ENCODE measurements around the gene LSM3.
"Not testable (repeated sequence)": the region's sequence is repeated elsewhere in the genome, so short reads cannot be mapped to it uniquely, and the experiment has no call there.

The LSM3 gene

DNA sequence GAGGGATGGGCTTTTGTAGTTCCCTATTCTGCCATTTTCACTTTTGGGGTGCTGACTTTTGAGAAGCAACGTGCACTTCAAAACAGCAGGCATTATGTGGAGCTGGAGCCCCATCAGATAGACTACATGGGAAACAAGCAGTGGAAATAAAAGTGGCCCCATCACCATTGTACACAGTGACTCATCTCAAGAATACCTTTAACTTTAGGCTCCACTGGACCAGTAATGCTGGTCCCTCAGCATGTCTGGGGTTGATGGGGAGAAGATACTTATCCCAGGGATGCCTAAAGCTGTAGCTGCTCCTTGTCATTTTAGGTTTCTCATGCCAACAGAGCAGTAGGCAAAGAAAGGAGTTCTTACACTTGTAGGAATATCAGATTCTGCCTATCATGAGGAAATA is 45.0 kb downstream of the LSM3 start:
- DNase-seq, result no peak

DNA sequence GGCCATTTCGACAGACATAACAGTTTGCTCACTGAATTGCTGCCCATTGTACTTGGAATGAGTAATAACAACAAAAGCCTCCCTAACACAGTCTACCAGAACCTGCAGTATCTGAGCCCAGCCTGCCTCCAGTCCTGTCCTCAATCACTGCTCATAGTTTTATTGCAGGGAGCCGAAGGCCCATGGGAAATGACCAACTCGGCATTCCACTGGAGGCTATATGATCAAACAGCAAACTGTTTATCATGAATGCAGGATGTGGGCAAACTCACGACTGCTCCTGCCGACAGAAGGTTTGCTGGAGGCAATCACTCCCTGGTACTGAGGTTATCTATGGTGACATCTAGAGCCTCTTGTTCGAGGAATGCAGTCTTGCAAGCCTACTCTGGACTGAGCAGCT is 46.3 kb downstream of the LSM3 start:
- no peak for DNase-seq

- no peak for DNase-seq
Measured at GRCh38 chr3:14225421-14225820, 46.8 kb downstream of the LSM3 start.

GRCh38 chr3:14226351-14226750 is 47.7 kb downstream of the LSM3 start:
- not testable (repeated sequence) for DNase-seq

DNA sequence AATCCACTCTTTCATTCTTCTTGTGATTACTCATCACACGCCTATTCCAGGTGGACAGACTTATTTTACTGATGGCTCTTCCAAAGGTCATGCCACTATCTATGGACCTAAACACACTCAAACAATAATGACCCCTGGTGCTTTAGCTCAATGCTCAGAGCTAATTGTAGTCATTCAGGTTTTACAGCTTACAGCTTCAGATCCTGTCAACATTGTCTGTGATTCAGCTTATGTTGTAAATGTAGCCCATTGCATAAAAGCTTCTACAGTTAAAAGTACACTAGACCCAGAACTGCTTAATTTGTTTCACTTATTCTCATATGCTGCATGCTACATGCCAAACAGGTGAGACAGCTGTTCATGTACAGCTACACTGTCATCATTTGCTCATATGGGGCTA is 49.2 kb downstream of the LSM3 start:
- DNase-seq, result no peak

DNA sequence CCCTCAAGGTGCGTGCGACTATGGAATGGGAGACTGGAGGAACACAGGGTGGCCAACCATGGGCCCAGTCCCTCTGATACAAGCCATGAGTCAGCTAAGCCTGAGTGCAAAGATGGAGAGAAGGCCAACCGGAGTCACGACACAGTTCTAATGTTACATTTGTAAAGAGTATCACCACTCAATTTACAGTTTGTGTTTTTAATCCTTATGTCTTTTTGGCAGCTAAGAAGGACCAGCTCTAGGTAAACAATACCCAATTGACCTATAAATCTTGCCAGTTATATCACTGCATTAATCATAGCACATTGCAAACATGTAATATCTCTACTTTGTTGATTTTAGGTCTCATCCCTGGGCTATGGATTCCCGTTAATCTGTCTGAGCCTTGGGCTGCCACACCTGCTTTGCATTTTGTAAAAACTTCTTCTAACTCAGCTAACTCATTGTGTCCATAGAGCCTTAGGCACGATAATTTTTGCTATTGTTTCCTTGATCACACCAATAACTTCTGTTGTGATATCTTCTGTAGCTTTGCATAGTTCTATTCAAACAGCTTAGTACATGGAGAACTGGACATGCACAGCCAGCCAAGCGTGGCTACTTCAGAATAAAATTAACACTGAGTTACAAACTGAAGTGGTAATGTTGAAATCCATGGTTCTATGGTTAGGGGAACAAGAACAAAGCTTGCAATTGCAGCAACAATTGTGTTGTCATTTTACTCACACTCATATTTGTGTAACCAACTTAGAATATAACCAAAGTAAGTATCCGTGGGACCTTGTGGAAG is 50.3 kb downstream of the LSM3 start:
- DNase-seq, result no peak

DNA sequence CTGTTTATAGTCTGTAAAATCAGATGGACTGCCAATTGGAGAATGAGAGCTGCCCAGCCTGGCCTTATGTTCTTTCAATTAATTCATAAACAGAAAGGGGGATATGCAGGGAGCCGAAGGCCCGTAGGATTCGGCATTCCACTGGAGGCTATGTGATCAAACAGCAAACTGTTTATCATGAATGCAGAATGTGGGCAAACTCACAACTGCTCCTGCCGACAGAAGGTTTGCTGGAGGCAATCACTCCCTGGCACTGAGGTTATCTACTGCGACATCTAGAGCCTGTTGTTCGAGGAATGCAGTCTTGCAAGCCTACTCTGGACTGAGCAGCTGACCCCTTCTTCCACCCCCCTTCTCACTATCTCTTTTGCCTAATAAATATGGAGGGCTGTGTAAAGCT is 51.1 kb downstream of the LSM3 start:
- not testable (repeated sequence) for DNase-seq

GRCh38 chr3:14230729-14231128 is 52.1 kb downstream of the LSM3 start:
- DNase-seq, result no peak

- no peak for DNase-seq
Measured at GRCh38 chr3:14231145-14231990, 52.8 kb downstream of the LSM3 start.

DNA sequence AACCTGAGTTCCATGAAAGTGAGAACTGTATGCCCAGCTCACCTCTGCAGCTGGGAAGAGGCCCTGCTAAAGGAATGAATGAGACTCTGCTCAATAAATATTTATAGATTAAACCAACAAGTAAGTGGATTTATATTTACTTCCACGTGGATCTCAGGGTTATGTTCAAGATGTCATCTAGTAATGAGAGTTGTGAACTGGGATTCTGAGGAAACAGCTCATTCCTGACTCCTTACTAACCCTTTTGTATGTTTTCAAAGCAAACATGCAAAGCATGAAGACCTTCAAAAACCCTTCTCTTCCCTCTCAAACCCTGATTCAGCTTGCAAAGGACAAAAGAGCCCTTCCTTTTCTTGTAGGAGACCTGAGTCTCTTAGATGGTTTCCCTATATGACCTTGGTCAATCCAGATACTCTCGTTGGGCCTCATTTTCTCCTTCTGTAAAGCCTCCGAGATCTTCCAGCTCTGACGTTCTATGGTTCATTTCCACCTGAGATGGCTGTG is 53.4 kb downstream of the LSM3 start:
- no peak for DNase-seq

DNA sequence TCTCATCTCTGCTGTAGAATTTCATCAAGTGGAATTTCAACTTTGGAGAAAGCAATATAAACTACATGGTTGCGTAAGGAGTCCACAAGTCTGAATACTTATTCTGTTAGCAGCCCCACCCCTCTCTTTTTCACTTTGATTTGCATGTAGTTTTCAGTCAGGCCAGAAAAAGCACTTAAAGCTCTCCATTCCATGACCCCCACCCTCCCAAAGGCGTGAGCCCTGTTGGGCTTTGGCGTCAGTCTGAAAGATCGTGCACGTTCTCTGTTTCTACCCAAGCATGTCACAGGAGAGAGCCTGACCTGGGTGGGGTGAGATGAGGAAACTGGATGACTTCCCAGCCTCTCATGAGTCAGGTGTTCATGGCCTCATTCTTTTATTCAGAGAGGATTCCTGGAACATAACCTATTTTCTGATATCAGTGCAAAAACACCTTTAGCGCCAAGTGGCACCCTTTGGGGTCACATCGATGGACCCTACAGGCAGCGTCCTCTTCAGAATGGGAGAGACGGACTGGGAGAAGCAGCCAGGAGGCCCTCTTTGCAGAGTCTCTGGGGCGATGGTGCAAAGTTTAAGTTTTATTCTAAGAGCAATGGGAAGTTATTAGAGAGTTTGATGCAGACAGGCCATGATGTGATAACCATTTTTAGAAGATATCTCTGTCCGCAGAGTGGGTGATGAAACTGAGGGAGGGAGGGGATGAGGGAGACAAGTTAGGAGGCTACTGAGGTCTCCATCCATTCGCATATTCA is 55.8 kb downstream of the LSM3 start:
- DNase-seq, result no peak

DNA sequence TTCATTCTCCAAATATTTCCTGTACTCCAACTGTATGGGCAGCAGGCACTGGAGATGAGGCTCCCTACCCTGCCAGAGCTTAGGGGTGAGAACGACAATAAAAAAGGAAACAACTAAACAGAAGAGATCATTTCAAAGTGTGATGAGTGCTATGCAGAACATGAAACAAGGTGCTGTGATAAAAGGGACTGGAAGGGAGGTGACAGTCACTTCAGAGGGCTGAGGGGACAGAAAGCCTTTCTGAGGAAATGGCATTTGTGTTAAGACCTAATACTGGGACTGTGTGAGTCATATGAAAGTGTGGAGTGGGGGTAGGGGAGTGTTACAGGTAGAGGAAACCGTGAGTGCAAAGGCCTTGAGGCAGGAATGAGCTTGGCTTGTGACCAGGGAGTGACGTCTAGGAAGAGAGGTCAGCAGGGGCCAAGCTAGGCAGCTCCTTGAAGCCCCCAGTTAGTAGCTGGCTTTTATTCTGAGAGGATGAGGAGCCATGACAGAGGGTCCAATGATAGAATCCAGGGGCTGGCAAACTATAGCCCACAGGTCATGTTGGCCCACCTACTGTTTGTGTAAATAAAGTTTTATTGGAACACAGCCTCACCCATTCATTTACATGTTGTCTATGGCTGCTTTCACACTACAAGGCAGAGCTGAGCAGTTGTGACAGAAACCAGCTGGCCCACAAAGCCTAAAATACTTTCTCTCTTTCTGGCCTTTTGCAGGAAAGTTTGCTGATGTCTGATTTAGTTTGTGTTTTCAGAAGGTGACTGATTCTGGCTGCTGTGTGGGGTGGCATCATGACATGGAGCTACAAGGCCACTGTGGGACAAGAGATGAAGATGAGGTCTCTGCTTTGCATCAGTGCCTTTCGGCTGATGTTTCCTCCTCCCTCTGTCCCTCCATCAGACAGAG is 56.6 kb downstream of the LSM3 start:
- no peak for DNase-seq

DNA sequence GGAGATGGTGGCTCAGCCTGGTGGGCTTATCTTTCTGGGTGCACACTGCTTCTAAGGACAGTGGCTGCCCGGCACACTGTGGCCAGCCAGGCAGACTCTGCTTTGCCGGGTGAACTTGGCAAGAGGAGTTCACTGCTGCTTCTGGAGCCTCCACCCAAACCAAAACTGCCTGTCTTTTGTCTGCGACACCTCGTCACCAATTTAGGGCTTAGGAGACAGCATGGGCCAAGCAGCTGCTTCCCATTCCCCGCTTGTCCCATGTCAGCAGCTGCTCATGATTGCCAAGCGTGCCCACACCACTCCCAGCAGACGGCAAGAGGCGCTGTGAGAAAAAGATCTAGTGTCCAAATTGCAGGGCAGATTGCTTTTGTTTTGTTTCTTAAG is 57.3 kb downstream of the LSM3 start:
- no peak for DNase-seq

GRCh38 chr3:14236902-14237301 is 58.3 kb downstream of the LSM3 start:
- DNase-seq, result no peak

DNA sequence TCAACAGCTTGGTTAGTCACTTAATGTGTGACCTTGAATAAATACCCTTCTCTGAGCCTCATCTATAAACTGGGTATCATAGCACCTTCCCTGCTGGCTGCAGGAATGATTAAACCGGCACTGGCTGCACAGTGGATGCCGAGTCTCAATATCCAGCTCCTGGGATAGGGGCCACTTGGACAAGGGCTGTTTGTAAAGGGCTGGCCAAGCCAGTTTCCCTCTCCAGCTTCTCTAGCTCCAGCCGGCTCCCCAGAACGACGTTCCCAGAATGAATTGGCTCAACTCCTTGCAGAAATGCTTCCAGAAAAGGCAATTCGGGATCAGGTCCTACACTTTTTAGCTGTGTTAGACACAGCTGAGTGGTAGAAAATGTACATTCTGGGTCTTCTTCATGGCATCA is 58.8 kb downstream of the LSM3 start:
- DNase-seq, result no peak

DNA sequence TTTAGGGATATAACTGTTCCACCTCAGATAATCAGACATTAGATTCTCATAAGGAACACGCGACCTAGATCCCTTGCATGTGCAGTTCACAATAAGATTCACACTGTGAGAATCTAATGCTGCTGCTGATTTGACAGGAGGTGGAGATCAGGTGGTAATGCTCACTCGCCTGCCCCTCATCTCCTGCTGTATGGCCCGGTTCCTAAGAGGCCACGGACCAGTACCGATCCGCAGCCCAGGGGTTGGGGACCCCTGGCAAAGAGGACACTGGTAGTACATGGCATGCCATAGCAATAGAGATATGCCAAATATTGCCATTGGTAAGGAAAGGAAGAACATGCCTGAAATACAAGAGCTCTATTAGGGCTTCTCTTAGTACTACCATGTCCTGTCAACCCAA is 59.7 kb downstream of the LSM3 start:
- DNase-seq, result no peak

GRCh38 chr3:14238930-14239329 is 60.3 kb downstream of the LSM3 start:
- DNase-seq, result no peak

DNA sequence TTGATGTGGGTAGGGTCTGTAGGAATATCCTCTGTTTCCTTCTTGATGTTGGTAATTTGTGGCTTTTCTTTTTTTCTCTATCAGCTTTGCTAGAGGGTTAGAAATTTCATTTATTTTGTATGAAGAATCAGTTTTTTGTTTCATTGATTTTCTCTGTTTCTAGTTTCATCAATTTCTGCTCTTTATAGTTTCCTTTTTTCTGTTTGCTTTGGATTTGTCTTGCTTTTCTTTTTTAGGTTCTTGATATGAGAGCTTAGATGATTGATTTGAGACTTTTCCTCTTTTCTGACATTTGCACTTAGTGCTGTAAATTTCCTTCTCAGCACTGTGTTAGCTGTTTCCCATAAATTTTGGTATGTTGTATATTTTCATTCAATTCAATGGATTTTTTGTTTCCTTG is 61.3 kb downstream of the LSM3 start:
- DNase-seq, result no peak

- no peak for DNase-seq
Measured at GRCh38 chr3:14240366-14240765, 61.7 kb downstream of the LSM3 start.

- DNase-seq, result no peak
Measured at GRCh38 chr3:14241716-14242115, 63.1 kb downstream of the LSM3 start.

DNA sequence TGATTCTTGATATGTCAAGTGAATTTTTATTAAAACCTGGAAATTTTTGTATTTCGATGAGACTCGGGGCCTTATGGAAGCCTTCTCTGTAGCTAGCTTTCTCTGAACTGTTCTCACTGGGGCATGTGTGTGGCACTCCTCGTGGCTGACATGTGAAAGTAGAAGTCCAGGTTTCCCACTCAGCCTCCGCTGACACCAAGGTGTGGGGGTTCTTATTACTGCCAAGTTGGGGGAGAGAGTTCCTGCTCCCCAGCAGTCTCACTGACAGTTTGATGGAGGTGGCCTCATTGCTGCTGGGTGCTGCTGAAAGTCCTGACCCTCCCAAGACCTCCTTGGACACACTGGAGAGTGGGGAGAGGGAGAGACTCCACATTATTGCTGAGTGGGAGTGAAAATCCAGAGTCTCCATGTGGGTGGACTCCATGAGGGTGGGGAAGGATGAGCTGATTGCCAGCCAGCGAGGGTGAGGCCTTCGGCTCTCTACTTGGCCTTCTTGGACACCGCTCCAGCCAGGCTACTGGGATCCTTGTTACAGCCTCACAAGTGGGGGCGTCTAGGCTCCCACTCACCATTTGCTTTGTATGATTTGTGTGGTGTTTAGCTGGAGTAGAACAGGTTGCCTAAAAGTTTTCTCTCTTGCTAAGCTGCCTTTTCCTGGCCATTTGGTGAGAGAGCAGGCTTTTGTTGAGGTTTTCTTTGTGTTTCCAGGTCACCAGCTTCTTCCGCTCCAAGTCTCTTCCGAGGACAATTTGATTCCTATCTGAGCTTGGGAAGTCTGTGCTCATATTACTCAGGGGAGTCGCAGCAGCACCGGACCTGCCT is 64.1 kb downstream of the LSM3 start:
- no peak for DNase-seq
